K562 (cell line): Measurements from ENCODE around the gene HPCA. TPM values are rescaled to one million over a fixed set of nuclear protein-coding genes. Genes with fewer than 3 reads are reported as not detected.

ENCODE experiments used
- ATAC-seq: fragments of 200-7000 bp; cut with Tn5 transposase; 3 replicates; pipeline ENCODE4 v1.9.1; 2020; ENCODE audit warnings: moderate library complexity
- BruUV-seq: library from RNA; stranded (reverse); fragments of 400-500 nt; replicated peaks from 2 replicates; lab custom pipeline; 2021; lab: Mats Ljungman, UMichigan
- CTCF ChIA-PET: fragments of 300-600 bp; formaldehyde crosslinking; extraction: SDS; loops from one replicate; lab custom pipeline; 2021; ENCODE audit warnings: low intra/inter-chr PET ratio; lab: Yijun Ruan, JAX
- POLR2A ChIA-PET: fragments of 300-600, 350-650 bp; sonication (Branson Sonifier 250); formaldehyde crosslinking; extraction: SDS; loops from one replicate; lab custom pipeline; 2021; ENCODE audit warnings: antibody characterized with exemption, inconsistent platforms; lab: Yijun Ruan, JAX
- DNase-seq, 4 experiments: peaks; one replicate each; pipeline versions ENCODE4 v3.0.0 to v3.0.0-alpha.2; 2011 to 2018; ENCODE audit warnings: low spot score in 3 of 4, mixed read lengths in 3 of 4; ENCODE audit errors: extremely low read depth in 1 of 4
- FAIRE-seq: peaks from 2 replicates; lab custom pipeline; 2011; peaks lifted over from hg19 to GRCh38; lab: Jason Lieb, UNC
- H2AFZ ChIP-seq: 2 replicates; pipeline ENCODE4 v1.6.0; 2011; ENCODE audit warnings: low read depth, low read length, control low read depth, inconsistent platforms
- H3K27ac ChIP-seq: fragments of 200-600 bp; 3 replicates; pipeline ENCODE4 v1.8.0; 2011; ENCODE audit warnings: low read depth, mild to moderate bottlenecking, control low read depth, inconsistent platforms, low read length, moderate library complexity, mixed read lengths; ENCODE audit errors: extremely low read depth
- H3K27me3 ChIP-seq, 2 experiments: fragments of 300-600 bp in 1 of 2; 2 replicates in 1 of 2; 3 replicates in 1 of 2; pipeline versions ENCODE4 v1.6.0 to v1.8.0; 2011; ENCODE audit warnings: inconsistent platforms in 2 of 2, low read length in 2 of 2, mild to moderate bottlenecking in 1 of 2, mixed read lengths in 1 of 2, moderate library complexity in 1 of 2; ENCODE audit not compliant: control insufficient read depth in 2 of 2, insufficient read depth in 2 of 2
- H3K36me3 ChIP-seq: fragments of 300-600 bp; 3 replicates; pipeline ENCODE4 v1.8.0; 2011; ENCODE audit warnings: mild to moderate bottlenecking, low read length, inconsistent platforms; ENCODE audit not compliant: control insufficient read depth, insufficient read depth
- H3K4me1 ChIP-seq, 2 experiments: fragments of 200-600 bp in 1 of 2; replicated peaks in 1 of 2; 2 replicates in 1 of 2; 3 replicates in 1 of 2; pipeline versions ENCODE4 v1.5.1 to v1.8.0; 2011; ENCODE audit warnings: inconsistent platforms in 2 of 2, low read length in 2 of 2, mild to moderate bottlenecking in 1 of 2, mixed read lengths in 1 of 2, moderate library complexity in 1 of 2; ENCODE audit not compliant: control insufficient read depth in 2 of 2, insufficient read depth in 2 of 2
- H3K4me2 ChIP-seq: 2 replicates; pipeline ENCODE4 v1.6.1; 2011; ENCODE audit warnings: low read length, control low read depth, inconsistent platforms, mixed read lengths; ENCODE audit not compliant: insufficient read depth
- H3K4me3 ChIP-seq: fragments of 200-600 bp; sonication (generic), shearing (Covaris generic); 2 replicates; pipeline ENCODE4 v1.5.1; 2016; ENCODE audit warnings: control low read depth, inconsistent platforms
- H3K79me2 ChIP-seq: fragments of 200-600 bp; 3 replicates; pipeline ENCODE4 v1.8.0; 2011; ENCODE audit warnings: low read length, inconsistent platforms; ENCODE audit not compliant: control insufficient read depth, insufficient read depth
- H3K9ac ChIP-seq, 2 experiments: 2 replicates each; pipeline versions ENCODE4 v1.6.0 to v1.6.1; 2011; ENCODE audit warnings: low read depth in 2 of 2, low read length in 2 of 2, control low read depth in 1 of 2, inconsistent platforms in 1 of 2, mild to moderate bottlenecking in 1 of 2, mixed read lengths in 1 of 2; ENCODE audit not compliant: insufficient read depth in 1 of 2
- H3K9me1 ChIP-seq: one replicate; pipeline ENCODE4 v1.6.0; 2011; ENCODE audit warnings: inconsistent platforms, mild to moderate bottlenecking, low read length, moderate library complexity; ENCODE audit not compliant: control insufficient read depth, insufficient read depth
- H3K9me3 ChIP-seq: replicated peaks from 2 replicates; pipeline ENCODE4 v1.5.1; 2011; ENCODE audit warnings: low read depth, low read length, inconsistent platforms; ENCODE audit not compliant: control insufficient read depth, insufficient read depth
- H4K20me1 ChIP-seq: replicated peaks from 2 replicates; pipeline ENCODE4 v1.6.1; 2011; ENCODE audit warnings: low read length, inconsistent platforms, mixed read lengths; ENCODE audit not compliant: control insufficient read depth, insufficient read depth
- MAFF ChIP-seq: IDR thresholded peaks from 2 replicates; pipeline ENCODE4 v1.6.1; 2012; ENCODE audit warnings: low read length, improper control_type of control experiment
- MYC ChIP-seq, 2 experiments: fragments of 250-450 bp in 1 of 2; sonication (Bioruptor Pico) in 1 of 2; IDR thresholded peaks; 2 replicates each; pipeline versions ENCODE4 v1.5.1 to v1.6.1; 2012 to 2021; ENCODE audit warnings: low read depth in 2 of 2, borderline replicate concordance in 1 of 2, improper control_type of control experiment in 1 of 2, low read length in 1 of 2, mild to moderate bottlenecking in 1 of 2, moderate library complexity in 1 of 2
- SNRNP70 ChIP-seq: fragments of 200-400 bp; formaldehyde crosslinking; optimal IDR thresholded peaks from 2 replicates; pipeline ENCODE3; 2017; ENCODE audit warnings: low read depth, low read length
- WGBS: fragments of 100-300 bp; shearing (Covaris generic); methylation state at CpG from one replicate; pipeline ENCODE4 v1.1.6; 2016; ENCODE audit warnings: low coverage, mixed read lengths; ENCODE audit not compliant: insufficient coverage; ENCODE audit errors: missing lambda C conversion rate; 5-methylcytosine and 5-hydroxymethylcytosine counted together
- in situ Hi-C: fragments of 300-500 bp; cut with MboI; formaldehyde crosslinking; loops from 4 replicates; pipeline ENCODE4 v1.15.0; 2018; ENCODE audit warnings: inconsistent platforms, mixed read lengths
- intact Hi-C: fragments of 100-400 bp; cut with micrococcal nuclease; formaldehyde crosslinking; loops from 2 replicates; pipeline ENCODE4 v1.14.2; 2022
- polyA plus RNA-seq, 8 experiments: library from polyadenylated mRNA; depleted of rRNA in 4 of 8; stranded (reverse) in 5 of 8; unstranded in 3 of 8; fragments of >200 nt; fragmentation: Nextera tagmentation in 2 of 8; fragmentation: Illumina TruSeq in 1 of 8; extraction: Ambion mirVana in 2 of 8; extraction: Trizol in 1 of 8; gene quantifications; 2 replicates each; pipeline versions ENCODE4 v1.2.1 to v1.2.3, GENCODE V29; 2011 to 2014; ENCODE audit warnings: inconsistent platforms in 1 of 8, missing spikeins in 1 of 8
- total RNA-seq, 7 experiments: library from RNA; depleted of rRNA in 6 of 7; stranded (reverse); fragments of >200 nt in 6 of 7; fragmentation: Illumina TruSeq in 2 of 7; extraction: Trizol in 2 of 7; gene quantifications; 2 replicates each; pipeline versions ENCODE4 v1.2.1 to v1.2.3, GENCODE V29; 2011 to 2021; ENCODE audit warnings: low replicate concordance in 1 of 7
- TF ChIP-seq, protein P1 (sequence below): sonication (generic); formaldehyde crosslinking; IDR thresholded peaks from 2 replicates; pipeline ENCODE4 v1.8.1; 2023; ENCODE audit warnings: mild to moderate bottlenecking, missing genetic modification reagents
- TF ChIP-seq, protein P2 (sequence below), 3 experiments: IDR thresholded peaks in 2 of 3; conservative IDR thresholded peaks in 1 of 3; 2 replicates each; pipeline ENCODE4 v1.5.1; 2011 to 2012; ENCODE audit warnings: low read length in 3 of 3, mild to moderate bottlenecking in 3 of 3, control low read depth in 2 of 3, improper control_type of control experiment in 1 of 3, inconsistent platforms in 1 of 3, low read depth in 1 of 3, mixed read lengths in 1 of 3, moderate library complexity in 1 of 3; ENCODE audit not compliant: insufficient read depth in 2 of 3

The HPCA gene
- total and polyA plus RNA-seq, 9 of the 15 experiments (the other 6 are each of a cell fraction or from before 2014, with no cell fraction given): not detected

DNA sequence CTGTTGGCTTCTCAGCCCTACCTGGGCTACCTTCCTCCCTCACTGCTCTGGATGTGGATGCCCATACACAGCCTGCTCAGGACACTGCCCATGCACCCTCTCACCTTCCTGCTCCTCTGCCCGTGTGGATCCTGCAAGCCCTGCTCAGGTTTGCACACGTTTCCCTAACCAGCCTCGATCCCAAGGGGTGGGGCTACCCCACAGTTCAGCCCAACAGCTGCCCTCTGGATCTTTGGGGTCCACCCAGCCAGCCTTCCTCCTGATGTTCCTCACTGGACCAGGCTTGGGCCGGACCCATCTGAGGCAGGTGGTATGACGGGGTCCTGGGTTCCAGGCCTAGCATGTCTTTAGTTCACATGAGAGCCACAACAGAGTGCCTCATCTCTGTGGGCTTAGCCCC is 10.2 kb downstream of the HPCA start:
- peaks cover 3 to 71% of the 10 kb centered on the region in 2 experiments; a peak in 4 of 5 replicates for H3K27me3 ChIP-seq
- 0% methylated on average over 4 of the region's 5 CpGs for WGBS

More for the DNA sequence above, 10.2 kb downstream of the HPCA start:
- no peaks in the 10 kb centered on the region for H3K79me2 ChIP-seq
- H3K9me3 ChIP-seq: no peaks in the 10 kb centered on the region
- no peak overlapping the region for H3K9ac ChIP-seq
- ChIA-PET POLR2A (interaction anchor here (0.6 to 2.6 kb wide), 6 partner anchors 8 to 447 kb away, joined by 3 to 12 read pairs (median 3); no protein-coding TSS in a partner anchor), CTCF (no interaction called here)
- intact Hi-C loops: no loop called here
- no peak for FAIRE-seq
- H4K20me1 ChIP-seq: peaks cover 29% of the 10 kb centered on the region
- H2AFZ ChIP-seq: no peak overlapping the region
- no peak overlapping the region for H3K4me2 ChIP-seq
- TF ChIP-seq MAFF: no peak
- TF ChIP-seq, protein P1, sequence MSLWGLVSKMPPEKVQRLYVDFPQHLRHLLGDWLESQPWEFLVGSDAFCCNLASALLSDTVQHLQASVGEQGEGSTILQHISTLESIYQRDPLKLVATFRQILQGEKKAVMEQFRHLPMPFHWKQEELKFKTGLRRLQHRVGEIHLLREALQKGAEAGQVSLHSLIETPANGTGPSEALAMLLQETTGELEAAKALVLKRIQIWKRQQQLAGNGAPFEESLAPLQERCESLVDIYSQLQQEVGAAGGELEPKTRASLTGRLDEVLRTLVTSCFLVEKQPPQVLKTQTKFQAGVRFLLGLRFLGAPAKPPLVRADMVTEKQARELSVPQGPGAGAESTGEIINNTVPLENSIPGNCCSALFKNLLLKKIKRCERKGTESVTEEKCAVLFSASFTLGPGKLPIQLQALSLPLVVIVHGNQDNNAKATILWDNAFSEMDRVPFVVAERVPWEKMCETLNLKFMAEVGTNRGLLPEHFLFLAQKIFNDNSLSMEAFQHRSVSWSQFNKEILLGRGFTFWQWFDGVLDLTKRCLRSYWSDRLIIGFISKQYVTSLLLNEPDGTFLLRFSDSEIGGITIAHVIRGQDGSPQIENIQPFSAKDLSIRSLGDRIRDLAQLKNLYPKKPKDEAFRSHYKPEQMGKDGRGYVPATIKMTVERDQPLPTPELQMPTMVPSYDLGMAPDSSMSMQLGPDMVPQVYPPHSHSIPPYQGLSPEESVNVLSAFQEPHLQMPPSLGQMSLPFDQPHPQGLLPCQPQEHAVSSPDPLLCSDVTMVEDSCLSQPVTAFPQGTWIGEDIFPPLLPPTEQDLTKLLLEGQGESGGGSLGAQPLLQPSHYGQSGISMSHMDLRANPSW (CRISPR knock-in tag): no peak
- TF ChIP-seq, protein P2, sequence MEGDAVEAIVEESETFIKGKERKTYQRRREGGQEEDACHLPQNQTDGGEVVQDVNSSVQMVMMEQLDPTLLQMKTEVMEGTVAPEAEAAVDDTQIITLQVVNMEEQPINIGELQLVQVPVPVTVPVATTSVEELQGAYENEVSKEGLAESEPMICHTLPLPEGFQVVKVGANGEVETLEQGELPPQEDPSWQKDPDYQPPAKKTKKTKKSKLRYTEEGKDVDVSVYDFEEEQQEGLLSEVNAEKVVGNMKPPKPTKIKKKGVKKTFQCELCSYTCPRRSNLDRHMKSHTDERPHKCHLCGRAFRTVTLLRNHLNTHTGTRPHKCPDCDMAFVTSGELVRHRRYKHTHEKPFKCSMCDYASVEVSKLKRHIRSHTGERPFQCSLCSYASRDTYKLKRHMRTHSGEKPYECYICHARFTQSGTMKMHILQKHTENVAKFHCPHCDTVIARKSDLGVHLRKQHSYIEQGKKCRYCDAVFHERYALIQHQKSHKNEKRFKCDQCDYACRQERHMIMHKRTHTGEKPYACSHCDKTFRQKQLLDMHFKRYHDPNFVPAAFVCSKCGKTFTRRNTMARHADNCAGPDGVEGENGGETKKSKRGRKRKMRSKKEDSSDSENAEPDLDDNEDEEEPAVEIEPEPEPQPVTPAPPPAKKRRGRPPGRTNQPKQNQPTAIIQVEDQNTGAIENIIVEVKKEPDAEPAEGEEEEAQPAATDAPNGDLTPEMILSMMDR (IDR thresholded peaks at IDR 0.05 in 2 of 3, conservative IDR thresholded peaks at IDR 0.05 in 1 of 3; ENCODE audit: insufficient read depth in 2 of 3, low read depth in 1 of 3, low read length in 3 of 3): no peak
- TF ChIP-seq SNRNP70: no peak
- no peak for TF ChIP-seq MYC (IDR thresholded peaks at IDR 0.05; ENCODE audit: low read depth, low read length)
- no peak for TF ChIP-seq MYC (CRISPR knock-in tag; IDR thresholded peaks at IDR 0.05; ENCODE audit: borderline replicate concordance, low read depth)
- TF ChIP-seq, all 486 proteins: peak for 0
- ATAC-seq (no peak), DNase-seq (no peak)
- H3K4me1 ChIP-seq: peaks cover 12 to 28% of the 10 kb centered on the region in 2 experiments; a peak in 4 of 5 replicates
- BruUV-seq: no TSS peak
- no peak overlapping the region for H3K4me3 ChIP-seq
- no peaks in the 10 kb centered on the region for H3K36me3 ChIP-seq
- H3K9me1 ChIP-seq: no peaks in the 10 kb centered on the region
- no peak overlapping the region for H3K27ac ChIP-seq
- in situ Hi-C loops: loop anchor here (25.0 kb wide), 1 partner anchor 716 kb away; no protein-coding TSS in a partner anchor
